Epithelial cell of proximal tubule (primary cell): ENCODE measurements around the gene COA6. TPM values are rescaled to one million over a fixed set of nuclear protein-coding genes. Genes with fewer than 3 reads are reported as not detected.

Experiments
- DNase-seq: peaks from one replicate; pipeline ENCODE4 v3.0.0-alpha.2; 2011; ENCODE audit warnings: low read depth
- H3K4me3 ChIP-seq: 2 replicates; pipeline ENCODE4 v1.5.1; 2011; ENCODE audit warnings: low read depth, mild to moderate bottlenecking, low read length
- CTCF ChIP-seq: conservative IDR thresholded peaks from 2 replicates; pipeline ENCODE4 v1.5.1; 2012; ENCODE audit warnings: low read depth, mild to moderate bottlenecking, low read length
- total RNA-seq: library from RNA; depleted of rRNA; stranded (reverse); fragments of >200 nt; gene quantifications from 2 replicates; pipeline ENCODE4 v1.2.3, GENCODE V29; 2015

COA6 gene
- total RNA-seq, 1 donor from 2014 or later = 31.8 TPM

- no peak for DNase-seq
- no peak overlapping the region for H3K4me3 ChIP-seq
- TF ChIP-seq CTCF = no peak
Measured at GRCh38 chr1:234331507-234331906, 41.7 kb upstream of the COA6 start.

GRCh38 chr1:234336359-234336758, 36.9 kb upstream of the COA6 start:
- H3K4me3 ChIP-seq = no peak overlapping the region
- TF ChIP-seq CTCF = no peak
- no peak for DNase-seq

GRCh38 chr1:234337233-234337632, 36.0 kb upstream of the COA6 start:
- no peak for TF ChIP-seq CTCF
- no peak for DNase-seq
- H3K4me3 ChIP-seq = no peak overlapping the region

- no peak for TF ChIP-seq CTCF
- no peak overlapping the region for H3K4me3 ChIP-seq
- no peak for DNase-seq
Measured at GRCh38 chr1:234340528-234340927, 32.7 kb upstream of the COA6 start.

- TF ChIP-seq CTCF = no peak
- no peak overlapping the region for H3K4me3 ChIP-seq
- no peak for DNase-seq
Measured at GRCh38 chr1:234342774-234343173, 30.5 kb upstream of the COA6 start.

- no peak overlapping the region for H3K4me3 ChIP-seq
- DNase-seq = no peak
- TF ChIP-seq CTCF = no peak
Measured at GRCh38 chr1:234345237-234345636, 28.0 kb upstream of the COA6 start.

GRCh38 chr1:234348964-234349363, 24.3 kb upstream of the COA6 start:
- no peak for DNase-seq
- TF ChIP-seq CTCF = no peak
- no peak overlapping the region for H3K4me3 ChIP-seq
